Endothelial cell of hepatic sinusoid (primary cell): ENCODE data around the gene GNMT.

Source experiments
- in situ Hi-C: cut with HindIII; loops from 2 replicates; pipeline ENCODE4 v1.10.0; 2017; ENCODE audit warnings: low sequenced_read_pairs

The GNMT gene

GRCh38 chr6:43009124-43009523, 48.6 kb downstream of the GNMT start:
- in situ Hi-C loops = no loop called here

GRCh38 chr6:43011207-43011606, 50.7 kb downstream of the GNMT start:
- in situ Hi-C loops = no loop called here

DNA sequence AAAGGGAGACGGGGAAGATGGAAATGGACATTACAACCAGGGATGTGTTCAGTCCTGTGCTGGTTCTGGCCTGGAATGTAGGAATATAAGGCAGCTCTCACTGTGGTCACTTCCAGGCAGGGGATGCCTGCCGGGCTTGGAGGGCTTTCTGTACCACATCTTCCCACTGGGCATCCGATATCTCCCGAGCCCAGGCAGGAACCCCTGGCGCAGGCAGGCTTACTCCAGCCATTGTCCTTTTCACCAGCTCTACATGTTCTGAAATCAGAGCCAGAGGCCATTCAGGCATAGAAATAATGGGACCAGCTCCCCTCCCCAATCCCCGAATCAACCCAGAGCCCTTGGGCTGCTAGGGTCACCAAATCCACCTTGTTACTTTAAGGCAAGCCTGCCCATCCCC, 51.8 kb downstream of the GNMT start:
- in situ Hi-C loops = no loop called here

DNA sequence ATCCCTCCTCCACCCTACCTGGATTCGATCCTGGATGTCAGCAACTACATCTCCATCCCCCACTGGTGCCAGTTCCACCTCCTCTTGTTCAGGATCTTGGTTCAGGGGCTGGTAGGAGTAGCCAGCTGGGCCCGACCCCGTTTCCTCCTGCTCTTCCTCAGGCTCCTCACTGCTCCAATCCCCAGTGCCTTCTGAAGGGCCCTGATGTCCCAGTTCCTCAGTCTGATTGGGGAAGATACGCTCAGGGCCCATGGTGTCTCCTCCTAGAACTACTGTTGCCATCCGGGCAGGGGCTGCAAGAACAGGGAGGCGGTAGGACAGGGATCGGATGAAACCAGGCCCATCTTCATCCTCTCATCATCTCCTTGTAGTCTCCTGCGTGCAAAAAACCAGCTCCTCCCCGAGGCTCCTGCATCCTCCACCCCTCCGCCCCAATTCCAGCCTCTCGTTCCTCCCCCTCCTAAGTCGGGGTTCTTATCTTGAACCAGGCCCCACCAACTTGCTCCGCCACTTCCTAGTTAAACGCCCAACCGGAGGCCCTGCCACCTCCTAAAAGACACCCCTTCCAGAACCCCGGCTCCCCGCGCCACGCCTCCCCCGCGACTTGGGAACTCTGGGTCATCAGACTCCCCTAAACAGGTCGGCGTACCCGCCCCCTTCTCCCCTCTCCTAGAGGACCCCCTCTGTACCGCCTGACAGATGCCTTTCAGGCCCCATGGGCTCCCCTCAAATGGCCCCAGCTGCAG, 52.7 kb downstream of the GNMT start:
- in situ Hi-C loops = no loop called here
